ENCODE data around the gene PROS1.
"Not testable (repeated sequence)": the region's sequence is repeated elsewhere in the genome, so short reads cannot be mapped to it uniquely, and the experiment has no call there.

Gene PROS1

GRCh38 chr3:93878250-93879017, 95.3 kb downstream of the PROS1 start:
- in situ Hi-C loops (cut with HindIII; ENCODE audit: low sequenced_read_pairs), result not testable (repeated sequence)

DNA sequence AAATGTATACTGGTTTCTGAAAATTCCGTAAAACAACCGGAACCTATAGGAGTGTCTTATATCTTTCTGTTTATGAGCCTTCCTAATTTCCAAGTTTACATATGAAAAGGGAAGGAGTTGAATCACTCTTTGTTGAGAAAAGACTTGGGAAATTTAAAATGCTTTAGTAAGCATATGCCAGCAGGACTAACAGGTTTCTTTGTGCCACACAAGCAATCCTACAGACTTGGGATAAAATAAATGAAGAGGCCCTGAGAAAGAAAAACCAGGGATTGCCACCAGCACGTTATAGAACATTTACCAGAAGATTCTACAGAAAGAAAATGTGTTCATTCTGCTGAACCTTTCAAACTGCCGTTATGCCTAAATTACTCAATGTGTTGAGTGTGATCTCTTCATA, 96.3 kb downstream of the PROS1 start:
- in situ Hi-C loops (cut with HindIII; ENCODE audit: low sequenced_read_pairs), result not testable (repeated sequence)

- in situ Hi-C loops (cut with HindIII; ENCODE audit: low sequenced_read_pairs), result not testable (repeated sequence)
Observed at GRCh38 chr3:93873412-93873811, 100.3 kb downstream of the PROS1 start.

DNA sequence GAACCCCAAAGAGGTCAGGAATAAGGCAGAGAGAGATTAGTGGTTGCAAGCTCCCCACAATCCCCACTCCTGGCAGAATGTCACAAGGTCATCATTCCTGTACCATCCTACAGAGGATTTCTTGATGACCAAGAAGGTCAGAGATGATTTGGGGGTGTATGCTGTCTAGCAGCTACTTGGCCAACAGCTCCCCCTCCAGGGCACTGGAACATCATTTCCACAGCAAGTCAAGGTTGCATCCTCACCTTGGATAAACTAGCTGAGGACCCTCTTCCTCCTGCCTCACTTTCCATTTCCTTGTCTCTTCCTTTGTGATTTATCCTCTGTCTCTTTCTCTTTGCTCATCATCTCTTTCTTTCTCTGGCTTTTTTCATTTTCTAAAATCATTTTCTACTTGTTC, 106.3 kb downstream of the PROS1 start:
- in situ Hi-C loops (cut with HindIII; ENCODE audit: low sequenced_read_pairs), result no loop called here

DNA sequence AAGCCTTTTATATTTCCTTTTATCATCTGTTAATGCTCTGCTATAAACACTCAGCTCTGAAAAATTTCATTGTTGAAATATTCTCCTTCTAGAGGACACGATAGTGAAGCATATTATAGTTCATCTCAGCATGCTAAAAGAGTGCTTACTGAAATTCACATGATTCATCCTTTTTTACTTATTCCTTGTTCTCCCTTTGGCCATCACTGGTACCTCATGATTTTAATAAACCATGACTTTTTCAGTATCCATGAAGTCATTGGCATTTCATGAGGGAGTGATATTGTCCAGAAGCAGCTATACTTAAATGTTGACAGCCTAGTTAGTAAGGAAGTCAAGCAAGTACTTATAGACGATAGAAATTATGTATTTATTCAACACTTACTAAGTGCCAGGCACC, 112.7 kb downstream of the PROS1 start:
- in situ Hi-C loops (cut with HindIII; ENCODE audit: low sequenced_read_pairs), result no loop called here

DNA sequence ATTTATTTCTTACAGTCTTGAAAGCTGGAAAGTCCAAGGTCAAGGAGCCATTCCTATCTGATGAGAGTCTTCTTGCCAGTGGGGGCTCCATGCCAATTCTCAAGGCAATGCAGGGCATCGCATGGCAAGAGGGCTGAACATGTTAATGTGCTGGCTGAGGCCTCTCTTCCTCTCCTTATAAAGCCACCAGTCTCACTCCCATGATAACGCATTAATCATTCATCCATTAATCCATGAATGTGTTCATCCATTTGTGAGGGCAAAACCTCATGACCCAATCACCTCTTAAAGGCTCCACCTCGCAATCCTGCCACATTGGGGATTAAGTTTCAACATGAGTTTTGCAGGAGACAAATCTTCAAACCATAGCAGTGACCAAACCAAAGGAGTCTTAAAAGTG, 118.3 kb downstream of the PROS1 start:
- in situ Hi-C loops (cut with HindIII; ENCODE audit: low sequenced_read_pairs), result no loop called here

DNA sequence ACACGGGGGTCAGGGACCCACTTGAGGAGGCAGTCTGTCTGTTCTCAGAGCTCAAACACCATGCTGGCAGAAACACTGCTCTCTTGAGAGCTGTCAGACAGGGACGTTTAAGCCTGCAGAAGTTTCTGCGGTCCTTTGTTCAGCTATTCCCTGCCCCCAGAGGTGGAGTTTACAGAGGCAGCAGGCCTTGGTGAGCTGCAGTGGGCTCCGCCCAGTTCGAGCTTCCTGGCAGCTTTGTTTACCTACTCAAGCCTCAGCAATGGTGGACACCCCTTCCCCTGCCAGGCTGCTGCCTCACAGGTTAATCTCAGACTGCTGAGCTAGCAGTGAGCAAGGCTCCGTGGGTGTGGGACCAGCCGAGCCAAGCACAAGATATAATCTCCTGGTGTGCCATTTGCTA, 121.5 kb downstream of the PROS1 start:
- in situ Hi-C loops (cut with HindIII; ENCODE audit: low sequenced_read_pairs), result not testable (repeated sequence)

DNA sequence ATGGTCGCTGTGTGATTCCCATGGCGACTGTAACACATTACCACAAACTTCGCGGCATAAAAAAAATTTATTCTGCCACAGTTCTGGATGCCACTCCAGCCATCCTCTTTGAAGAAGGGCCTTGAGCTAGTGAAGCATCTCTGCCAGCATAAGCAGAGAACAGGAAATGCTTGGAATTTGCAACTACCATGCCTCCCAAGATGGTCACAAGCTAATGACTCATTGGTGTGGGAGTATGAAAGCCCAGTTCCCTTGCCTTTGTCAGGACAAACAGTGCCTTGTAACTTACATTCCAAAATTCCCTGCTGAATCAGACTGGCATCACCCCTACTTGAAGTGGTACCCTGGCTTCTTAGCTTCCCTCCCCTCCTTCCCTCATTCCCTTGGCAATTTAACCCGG, 129.7 kb downstream of the PROS1 start:
- in situ Hi-C loops (cut with HindIII; ENCODE audit: low sequenced_read_pairs), result no loop called here

DNA sequence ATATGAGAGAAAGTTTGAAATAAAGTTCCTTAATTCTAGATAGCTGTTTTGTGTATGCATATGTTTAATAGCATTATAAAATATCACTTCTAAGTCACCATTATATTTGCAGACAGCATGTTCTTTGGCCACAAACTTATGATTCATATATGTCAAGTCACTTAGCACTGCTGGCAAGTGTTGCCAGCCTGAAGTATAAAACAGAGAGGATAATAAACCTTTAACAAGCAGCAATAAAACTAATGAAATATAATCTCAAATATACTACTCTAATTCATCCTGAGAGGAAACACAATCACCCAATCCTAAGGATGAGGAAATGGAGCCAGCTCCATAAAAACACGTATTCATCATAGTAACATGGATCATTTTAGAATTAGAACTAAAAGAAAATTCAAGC, 134.5 kb downstream of the PROS1 start:
- in situ Hi-C loops (cut with HindIII; ENCODE audit: low sequenced_read_pairs), result not testable (repeated sequence)

Measured in DLD1 (cell line).